IMR-90 (cell line): ENCODE data around the gene TCF12. TPM values are rescaled to one million over a fixed set of nuclear protein-coding genes. Genes with fewer than 3 reads are reported as not detected.

ENCODE experiments used
- ATAC-seq: fragments of 200-7000 bp; cut with Tn5 transposase; 2 replicates; pipeline ENCODE4 v1.9.1; 2020; ENCODE audit warnings: low read depth, mild to moderate bottlenecking, moderate library complexity
- BruUV-seq: library from RNA; stranded (reverse); fragments of 400-500 nt; replicated peaks from 2 replicates; lab custom pipeline; 2021; lab: Mats Ljungman, UMichigan
- CTCF ChIA-PET: fragments of 300-600 bp; formaldehyde crosslinking; extraction: SDS; loops from one replicate; lab custom pipeline; 2021; ENCODE audit warnings: antibody characterized with exemption; lab: Yijun Ruan, JAX
- POLR2A ChIA-PET: fragments of 300-600 bp; sonication (Branson Sonifier 250); formaldehyde crosslinking; loops from one replicate; lab custom pipeline; 2022; ENCODE audit warnings: antibody characterized with exemption; ENCODE audit not compliant: unreplicated experiment; lab: Charles Lee
- DNase-seq: peaks from one replicate; pipeline ENCODE4 v3.0.0; 2013
- H2AFZ ChIP-seq: replicated peaks from 2 replicates; pipeline ENCODE3; 2013; ENCODE audit warnings: low read length, mild to moderate bottlenecking; ENCODE audit not compliant: poor library complexity
- H2AK5ac ChIP-seq: 2 replicates; pipeline ENCODE4 v1.6.1; 2013; ENCODE audit warnings: low read depth, low read length, inconsistent platforms
- H2AK9ac ChIP-seq: replicated peaks from 2 replicates; pipeline ENCODE3; 2013; ENCODE audit warnings: mild to moderate bottlenecking, low read depth, low read length, moderate library complexity; ENCODE audit not compliant: poor library complexity
- H2BK120ac ChIP-seq: 2 replicates; pipeline ENCODE4 v1.6.1; 2013; ENCODE audit warnings: low read depth, low read length, inconsistent platforms
- H2BK15ac ChIP-seq: 3 replicates; pipeline ENCODE4 v1.6.1; 2013; ENCODE audit warnings: low read depth, low read length, inconsistent platforms
- H2BK20ac ChIP-seq: 2 replicates; pipeline ENCODE4 v1.6.1; 2013; ENCODE audit warnings: low read depth, mild to moderate bottlenecking, inconsistent platforms, low read length, moderate library complexity
- H2BK5ac ChIP-seq: 2 replicates; pipeline ENCODE4 v1.6.1; 2013; ENCODE audit warnings: mild to moderate bottlenecking, low read depth, low read length, inconsistent platforms; ENCODE audit not compliant: poor library complexity, severe bottlenecking
- H3K14ac ChIP-seq: replicated peaks from 2 replicates; pipeline ENCODE4 v1.6.1; 2013; ENCODE audit warnings: low read depth, low read length, inconsistent platforms
- H3K18ac ChIP-seq: 2 replicates; pipeline ENCODE4 v1.6.1; 2013; ENCODE audit warnings: low read depth, low read length, control low read depth
- H3K23ac ChIP-seq: 2 replicates; pipeline ENCODE4 v1.6.1; 2013; ENCODE audit warnings: low read depth, low read length, inconsistent platforms
- H3K27ac ChIP-seq: 2 replicates; pipeline ENCODE4 v1.5.1; 2013; ENCODE audit warnings: mild to moderate bottlenecking, control low read depth, low read length; ENCODE audit not compliant: insufficient read depth
- H3K27me3 ChIP-seq: 2 replicates; pipeline ENCODE4 v1.6.1; 2013; ENCODE audit warnings: low read length; ENCODE audit not compliant: control insufficient read depth, insufficient read depth
- H3K36me3 ChIP-seq: 2 replicates; pipeline ENCODE4 v1.6.1; 2013; ENCODE audit warnings: low read length, mixed read lengths; ENCODE audit not compliant: control insufficient read depth, insufficient read depth
- H3K4ac ChIP-seq: 2 replicates; pipeline ENCODE4 v1.6.1; 2013; ENCODE audit warnings: low read depth, low read length, inconsistent platforms
- H3K4me1 ChIP-seq: 2 replicates; pipeline ENCODE4 v1.6.1; 2013; ENCODE audit warnings: low read length, mixed read lengths; ENCODE audit not compliant: control insufficient read depth, insufficient read depth
- H3K4me2 ChIP-seq: 2 replicates; pipeline ENCODE4 v1.6.1; 2013; ENCODE audit warnings: low read depth, mild to moderate bottlenecking, control low read depth, low read length, moderate library complexity
- H3K4me3 ChIP-seq: 2 replicates; pipeline ENCODE4 v1.5.1; 2013; ENCODE audit warnings: low read depth, mild to moderate bottlenecking, control low read depth, low read length, moderate library complexity; ENCODE audit not compliant: insufficient read depth
- H3K56ac ChIP-seq: 2 replicates; pipeline ENCODE4 v1.6.1; 2013; ENCODE audit warnings: low read length, inconsistent platforms; ENCODE audit not compliant: insufficient read depth; ENCODE audit errors: extremely low read depth
- H3K79me1 ChIP-seq, 2 experiments: 2 replicates each; pipeline ENCODE4 v1.6.1; 2013; ENCODE audit warnings: low read length in 2 of 2, inconsistent platforms in 1 of 2, low read depth in 1 of 2
- H3K9ac ChIP-seq: 2 replicates; pipeline ENCODE4 v1.6.1; 2013; ENCODE audit warnings: low read depth, low read length, control low read depth
- H3K9me1 ChIP-seq: 2 replicates; pipeline ENCODE4 v1.6.1; 2013; ENCODE audit warnings: low read length, inconsistent platforms; ENCODE audit not compliant: insufficient read depth
- H3K9me3 ChIP-seq: 2 replicates; pipeline ENCODE4 v1.6.1; 2013; ENCODE audit warnings: low read length; ENCODE audit not compliant: control insufficient read depth, insufficient read depth
- H4K20me1 ChIP-seq: 2 replicates; pipeline ENCODE4 v1.6.1; 2013; ENCODE audit warnings: low read length, inconsistent platforms; ENCODE audit not compliant: insufficient read depth
- H4K5ac ChIP-seq: 2 replicates; pipeline ENCODE4 v1.6.1; 2013; ENCODE audit warnings: mild to moderate bottlenecking, low read depth, low read length, control low read depth
- H4K8ac ChIP-seq, 2 experiments: 2 replicates each; pipeline ENCODE4 v1.6.1; 2013; ENCODE audit warnings: low read depth in 2 of 2, low read length in 2 of 2, control low read depth in 1 of 2, inconsistent platforms in 1 of 2
- H4K91ac ChIP-seq: 2 replicates; pipeline ENCODE4 v1.6.1; 2013; ENCODE audit warnings: low read depth, low read length, inconsistent platforms; ENCODE audit not compliant: insufficient read depth
- BHLHE40 ChIP-seq: fragments of 150-350 bp; IDR thresholded peaks from 2 replicates; pipeline ENCODE4 v1.6.1; 2016; ENCODE audit warnings: mild to moderate bottlenecking, low read depth, low read length
- CEBPB ChIP-seq: IDR thresholded peaks from 2 replicates; pipeline ENCODE4 v1.6.1; 2012; ENCODE audit warnings: low read depth, low read length, improper control_type of control experiment
- CHD1 ChIP-seq: IDR thresholded peaks from 2 replicates; pipeline ENCODE4 v1.6.1; 2012; ENCODE audit warnings: low read depth, low read length, improper control_type of control experiment
- CTCF ChIP-seq: conservative IDR thresholded peaks from 2 replicates; pipeline ENCODE4 v1.5.1; 2012; ENCODE audit warnings: mild to moderate bottlenecking, low read depth, low read length, improper control_type of control experiment
- FOS ChIP-seq: fragments of 150-350 bp; IDR thresholded peaks from 2 replicates; pipeline ENCODE4 v1.6.1; 2016; ENCODE audit warnings: low read depth, low read length
- MAZ ChIP-seq: IDR thresholded peaks from 2 replicates; pipeline ENCODE4 v1.6.1; 2012; ENCODE audit warnings: low read depth, mild to moderate bottlenecking, low read length, improper control_type of control experiment, moderate library complexity, borderline replicate concordance
- NFE2L2 ChIP-seq: fragments of 150-350 bp; IDR thresholded peaks from 2 replicates; pipeline ENCODE4 v1.6.1; 2016; ENCODE audit warnings: low read depth, mild to moderate bottlenecking, low read length
- RCOR1 ChIP-seq: IDR thresholded peaks from 2 replicates; pipeline ENCODE4 v1.6.1; 2012; ENCODE audit warnings: mild to moderate bottlenecking, low read length, improper control_type of control experiment; ENCODE audit not compliant: insufficient replicate concordance
- RFX5 ChIP-seq: IDR thresholded peaks from 2 replicates; pipeline ENCODE4 v1.8.0; 2012; ENCODE audit warnings: low read depth, mild to moderate bottlenecking, low read length, moderate library complexity
- WGBS, 2 experiments: methylation state at CpG; one replicate each; pipeline versions ENCODE4 v1.1.5 to v1.1.7; 2013; ENCODE audit warnings: missing lambda C conversion rate in 2 of 2; ENCODE audit not compliant: insufficient read length in 1 of 2; ENCODE audit errors: extremely low coverage in 2 of 2; 5-methylcytosine and 5-hydroxymethylcytosine counted together
- dilution Hi-C: fragments of 300-500 bp; cut with HindIII; formaldehyde crosslinking; loops from one replicate; pipeline ENCODE4 v1.14.3; 2018; ENCODE audit warnings: low sequenced_read_pairs; ENCODE audit not compliant: unreplicated experiment
- in situ Hi-C: fragments of 300-500 bp; cut with MboI; formaldehyde crosslinking; loops from 3 replicates; pipeline ENCODE4 v1.14.3; 2019; ENCODE audit warnings: low sequenced_read_pairs, inconsistent platforms, mixed read lengths
- intact Hi-C: fragments of 100-400 bp; cut with micrococcal nuclease; formaldehyde crosslinking; loops from 2 replicates; pipeline ENCODE4 v1.10.0; 2022
- polyA plus RNA-seq, 3 experiments: library from polyadenylated mRNA; depleted of rRNA; stranded (reverse); fragments of >200 nt; gene quantifications; 2 replicates each; pipeline ENCODE4 v1.2.3, GENCODE V29; 2012; ENCODE audit warnings: low replicate concordance in 1 of 3
- total RNA-seq: library from RNA; depleted of rRNA; stranded (reverse); fragments of >200 nt; gene quantifications from 2 replicates; pipeline ENCODE4 v1.2.3, GENCODE V29; 2012

Gene TCF12
- total and polyA plus RNA-seq, 2 of the 4 experiments (the other 2 are of a cell fraction), result 79.4 to 160 TPM

- Histone ChIP-seq H4K5ac (no peak overlapping the region), H3K9me1 (peaks cover 5% of the 10 kb centered on the region; the same call in 1 of the 2 replicates), H2BK120ac (no peak overlapping the region), H2BK5ac (no peak overlapping the region), H3K4me3 (no peak overlapping the region), H3K36me3 (peaks cover 23% of the 10 kb centered on the region), H2BK20ac (no peak overlapping the region), H3K27me3 (no peaks in the 10 kb centered on the region), H3K14ac (no peak overlapping the region), H4K91ac (no peak overlapping the region), H2BK15ac (no peak overlapping the region), H3K4me2 (no peak overlapping the region), H2AK5ac (no peak overlapping the region), H3K27ac (no peak overlapping the region), H3K56ac (no peak overlapping the region), H2AK9ac (no peak overlapping the region), H3K4me1 (peaks cover 3% of the 10 kb centered on the region), H2AFZ (no peak overlapping the region), H3K4ac (no peak overlapping the region), H4K8ac (no peak overlapping the region), H3K79me1 (peaks cover 19 to 25% of the 10 kb centered on the region in 2 experiments), H3K9ac (no peak overlapping the region), H3K9me3 (no peaks in the 10 kb centered on the region), H3K18ac (no peak overlapping the region), H4K20me1 (no peaks in the 10 kb centered on the region), H3K23ac (no peak overlapping the region)
- BruUV-seq, result no TSS peak
- ChIA-PET CTCF (no interaction called here), POLR2A (no interaction called here)
- intact Hi-C loops (no loop called here), dilution Hi-C loops (loop anchor here (25.0 kb wide), 1 partner anchor 776 kb away; no protein-coding TSS in a partner anchor), in situ Hi-C loops (no loop called here)
- no CpG with 5 or more reads among the region's 3 CpGs for WGBS, 2 experiments
- no peak for ATAC-seq
- DNase-seq, result no peak
- no peak for TF ChIP-seq CHD1
- no peak for TF ChIP-seq BHLHE40
- no peak for TF ChIP-seq CEBPB
- TF ChIP-seq MAZ, result no peak
- no peak for TF ChIP-seq NFE2L2
- no peak for TF ChIP-seq CTCF
- TF ChIP-seq RFX5, result no peak
- no peak for TF ChIP-seq FOS
- no peak for TF ChIP-seq RCOR1
These were observed 345.1 kb downstream of the TCF12 start for GRCh38 chr15:57263520-57263919.
